Muscle layer of duodenum (tissue), 2 donors: ENCODE data around the gene CAMKK2.

Source experiments
- H3K27ac ChIP-seq: one replicate; pipeline ENCODE4 v1.7.0; 2013; ENCODE audit warnings: mild to moderate bottlenecking, low read length
- H3K27me3 ChIP-seq: one replicate; pipeline ENCODE4 v1.7.0; 2013; ENCODE audit warnings: low read depth, mild to moderate bottlenecking, control low read depth, low read length
- H3K36me3 ChIP-seq, 2 donors: one replicate each; pipeline ENCODE4 v1.7.0; 2013; ENCODE audit warnings: low read length in 2 of 2, control low read depth in 1 of 2, mild to moderate bottlenecking in 1 of 2; ENCODE audit not compliant: insufficient read depth in 2 of 2, control insufficient read depth in 1 of 2
- H3K4me1 ChIP-seq, 2 donors: one replicate each; pipeline ENCODE4 v1.7.0; 2013; ENCODE audit warnings: low read length in 2 of 2, mild to moderate bottlenecking in 2 of 2, control low read depth in 1 of 2, moderate library complexity in 1 of 2; ENCODE audit not compliant: insufficient read depth in 2 of 2, control insufficient read depth in 1 of 2
- H3K4me3 ChIP-seq, 2 donors: one replicate each; pipeline ENCODE4 v1.7.0; 2013; ENCODE audit warnings: low read length in 2 of 2, low read depth in 1 of 2, mild to moderate bottlenecking in 1 of 2
- H3K9me3 ChIP-seq, 2 donors: one replicate each; pipeline ENCODE4 v1.7.0; 2013; ENCODE audit warnings: low read length in 2 of 2, control low read depth in 1 of 2, mild to moderate bottlenecking in 1 of 2; ENCODE audit not compliant: control insufficient read depth in 1 of 2
- donor health status: healthy.

The CAMKK2 gene

DNA sequence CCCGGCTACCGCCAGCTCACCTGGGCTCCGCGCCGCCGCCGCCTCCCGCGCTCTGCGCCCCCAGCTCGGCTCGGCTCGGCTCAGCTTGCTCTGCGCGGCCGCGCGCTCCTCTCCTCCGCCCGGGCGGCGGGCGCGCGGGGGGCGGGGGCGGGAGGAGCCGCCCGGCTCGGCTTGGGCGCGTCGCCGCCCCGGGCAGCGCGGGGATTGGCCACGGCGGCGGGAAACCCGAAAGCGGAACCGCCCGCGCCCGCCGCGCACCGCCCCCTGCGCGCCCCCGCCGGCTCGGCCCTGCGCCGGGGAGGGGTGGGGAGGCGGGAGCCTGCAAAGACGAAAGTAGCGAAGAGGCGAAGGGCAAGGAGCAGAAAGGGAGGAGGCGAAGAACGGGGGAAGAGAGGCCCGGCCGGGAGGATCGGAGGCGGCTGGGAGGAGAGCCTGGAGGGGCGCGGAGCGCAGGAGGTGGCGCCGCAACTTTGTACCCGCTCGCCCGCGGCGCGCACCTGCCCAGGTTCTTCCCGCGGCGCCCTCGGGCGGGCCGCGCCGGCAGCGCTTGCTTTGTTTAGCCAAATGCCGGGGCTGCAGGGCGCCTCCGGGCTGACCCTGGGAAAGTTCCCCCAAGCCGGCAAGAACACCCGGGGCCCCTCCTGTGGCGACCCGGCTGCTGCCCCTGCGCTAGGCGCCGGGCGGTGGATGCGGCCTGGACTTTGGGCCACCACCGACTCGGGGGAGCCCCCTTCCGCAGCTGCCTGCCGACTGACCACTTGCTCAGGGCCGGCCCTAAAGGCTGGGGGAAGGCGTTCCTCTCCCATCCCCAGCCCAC, at the start of gene CAMKK2:
TSS of gene CAMKK2 (minus strand) at position 92 of the 817 bp plus-strand sequence. CDS start 22,183 bp downstream, outside the sequence.
- peaks cover 11 to 23% of the 10 kb centered on the region in 2 donors for H3K4me1 ChIP-seq
- H3K9me3 ChIP-seq: no peaks in the 10 kb centered on the region
- peak within 1 kb of the TSS; percentile 83 to 96 for H3K4me3 ChIP-seq
- H3K27ac ChIP-seq: peak within 1 kb of the TSS; percentile 77
- H3K36me3 ChIP-seq: peaks cover 4 to 6% of the 10 kb centered on the region in 2 donors
- no peaks in the 10 kb centered on the region for H3K27me3 ChIP-seq

DNA sequence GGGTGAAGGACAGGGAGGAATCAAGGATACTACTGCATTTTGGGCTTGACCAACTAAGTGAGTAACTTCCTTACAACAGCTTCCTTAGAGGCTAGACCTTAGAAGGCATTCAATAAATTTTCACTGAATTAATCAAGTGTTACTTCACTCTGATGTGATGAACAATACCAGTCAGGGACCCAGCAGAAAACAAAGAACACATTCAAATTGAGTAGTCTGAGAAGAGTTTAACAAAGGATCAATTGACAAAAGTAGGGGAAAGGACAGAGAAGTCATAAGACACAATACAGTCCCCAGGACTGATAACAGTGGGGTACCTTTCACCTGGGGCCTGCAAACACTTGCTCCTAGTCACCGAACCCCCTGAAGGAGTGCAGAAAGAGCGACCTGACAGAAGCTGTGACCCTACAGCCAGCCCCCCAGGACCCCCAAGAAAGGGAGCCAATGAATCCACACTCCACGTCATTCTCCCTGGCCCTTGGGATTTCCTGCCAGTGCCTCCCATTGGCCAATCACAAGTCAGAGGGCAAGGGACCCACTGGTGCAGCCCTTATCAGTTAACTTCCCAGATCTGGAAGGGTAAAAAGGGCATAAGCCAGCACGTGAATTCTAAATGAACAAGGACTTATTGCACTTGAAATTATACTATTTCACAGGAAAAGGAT, 48.8 kb upstream of the CAMKK2 start:
- H3K9me3 ChIP-seq: no peaks in the 10 kb centered on the region
- H3K27me3 ChIP-seq: no peaks in the 10 kb centered on the region
- H3K4me3 ChIP-seq: no peak overlapping the region
- H3K36me3 ChIP-seq: peaks cover 45 to 57% of the 10 kb centered on the region in 2 donors
- H3K4me1 ChIP-seq: peaks cover 0 to 9% of the 10 kb centered on the region in 2 donors
- no peak overlapping the region for H3K27ac ChIP-seq

DNA sequence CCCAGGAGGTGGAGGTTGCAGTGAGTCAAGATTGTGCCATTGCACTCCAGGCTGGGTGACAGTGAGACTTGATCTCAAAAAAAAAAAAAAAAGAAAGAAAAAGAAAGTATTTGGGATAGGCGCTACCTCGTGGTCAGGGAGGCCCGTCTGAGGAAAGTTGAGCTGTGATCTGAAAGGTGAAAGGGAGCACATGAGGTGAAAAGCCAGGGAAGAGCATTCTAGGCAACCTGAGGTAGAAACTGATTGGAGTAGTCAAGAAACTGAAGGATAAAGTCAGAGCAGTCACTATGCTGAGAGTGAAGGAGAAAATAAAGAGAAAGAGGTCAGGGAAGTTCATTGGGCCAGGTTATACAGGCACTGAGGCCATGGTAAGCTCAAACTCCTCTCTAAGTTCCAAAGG, 48.0 kb upstream of the CAMKK2 start:
- no peaks in the 10 kb centered on the region for H3K27me3 ChIP-seq
- H3K4me1 ChIP-seq: peaks cover 0 to 6% of the 10 kb centered on the region in 2 donors
- H3K9me3 ChIP-seq: no peaks in the 10 kb centered on the region
- H3K27ac ChIP-seq: no peak overlapping the region
- peaks cover 45 to 61% of the 10 kb centered on the region in 2 donors for H3K36me3 ChIP-seq
- no peak overlapping the region for H3K4me3 ChIP-seq

DNA sequence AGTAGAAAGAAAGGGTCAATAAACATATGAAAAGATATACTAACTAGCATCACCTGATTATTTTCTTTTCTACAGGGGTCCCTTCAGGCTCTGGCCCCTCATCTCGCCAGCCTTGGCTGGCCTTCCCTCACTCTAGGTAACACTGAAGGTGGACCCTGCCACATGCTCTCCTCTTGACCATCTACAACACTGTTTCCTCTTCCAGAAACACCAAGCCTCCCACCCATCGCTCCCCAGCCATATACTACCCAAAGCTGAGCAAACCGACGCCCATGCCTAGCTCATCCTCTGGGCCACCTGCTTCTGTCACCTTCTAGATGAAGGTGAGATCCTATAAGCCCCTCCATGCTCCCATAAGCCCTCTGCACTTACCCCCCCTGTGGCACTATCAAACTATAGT, 40.9 kb upstream of the CAMKK2 start:
- peaks cover 28 to 52% of the 10 kb centered on the region in 2 donors for H3K36me3 ChIP-seq

DNA sequence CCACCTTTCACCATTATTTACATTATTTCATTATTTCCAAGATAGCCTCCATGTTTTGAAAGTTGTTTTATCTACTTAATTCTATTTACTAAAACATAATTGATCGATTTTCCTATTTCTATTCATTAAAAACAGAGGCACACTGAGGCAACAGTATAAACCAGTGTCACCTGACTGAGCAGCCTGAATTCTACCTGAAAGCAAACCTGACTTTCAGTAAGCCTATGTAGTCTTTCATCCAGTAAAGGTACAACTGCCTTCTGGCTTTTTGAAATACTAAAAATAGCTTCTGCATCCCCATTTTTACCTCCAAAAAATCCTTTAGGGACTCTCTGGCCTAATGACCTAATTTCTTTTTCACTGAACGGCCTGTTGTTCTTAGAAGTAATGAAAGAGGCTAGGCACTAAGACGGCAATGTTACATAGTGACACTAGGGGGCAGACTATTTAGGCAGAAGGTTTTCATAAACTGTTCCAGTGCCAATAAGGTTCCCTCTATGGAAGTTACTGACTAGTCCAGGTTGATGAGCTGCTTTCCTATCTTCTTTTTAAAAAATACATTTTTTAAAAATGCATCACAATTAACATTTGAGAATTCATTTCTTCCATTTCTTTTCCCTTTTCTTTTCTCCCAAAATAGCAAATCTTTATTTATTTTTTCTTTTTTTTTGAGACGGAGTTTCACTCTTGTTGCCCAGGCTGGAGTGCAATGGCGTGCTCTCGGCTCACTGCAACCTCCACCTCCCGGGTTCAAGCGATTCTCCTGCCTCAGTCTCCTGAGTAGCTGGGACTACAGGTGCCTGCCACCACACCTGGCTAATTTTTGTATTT, 38.2 kb upstream of the CAMKK2 start:
- Histone ChIP-seq H3K4me3 (no peak overlapping the region), H3K27me3 (no peaks in the 10 kb centered on the region), H3K36me3 (peaks cover 28 to 61% of the 10 kb centered on the region in 2 donors), H3K9me3 (no peaks in the 10 kb centered on the region), H3K27ac (no peak overlapping the region), H3K4me1 (peaks cover 0 to 4% of the 10 kb centered on the region in 2 donors)

More for the DNA sequence above, 40.9 kb upstream of the CAMKK2 start:
- Histone ChIP-seq H3K27me3 (no peaks in the 10 kb centered on the region), H3K4me3 (no peak overlapping the region), H3K9me3 (no peaks in the 10 kb centered on the region), H3K27ac (no peak overlapping the region), H3K4me1 (peaks cover 0 to 4% of the 10 kb centered on the region in 2 donors)

DNA sequence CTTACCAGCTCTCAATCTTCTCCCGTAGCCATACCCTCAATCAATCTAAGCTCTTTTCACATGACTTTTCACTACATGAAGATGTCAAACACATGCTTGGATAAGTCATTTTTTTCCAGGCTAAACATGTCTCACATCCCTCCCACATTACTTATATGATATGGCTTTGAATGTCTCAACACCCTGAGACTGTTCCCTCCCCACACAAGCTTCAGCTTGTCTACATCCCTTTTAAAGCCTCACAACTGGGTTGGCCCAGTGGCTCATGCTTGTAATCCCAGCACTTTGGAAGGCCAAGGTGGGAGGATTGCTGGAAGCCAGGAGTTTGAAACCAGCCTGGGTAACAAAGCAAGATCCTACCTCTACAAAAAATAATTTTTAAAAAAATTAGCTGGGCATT, 37.2 kb upstream of the CAMKK2 start:
- no peak overlapping the region for H3K27ac ChIP-seq
- peaks cover 33 to 58% of the 10 kb centered on the region in 2 donors for H3K36me3 ChIP-seq
- H3K4me1 ChIP-seq: peaks cover 0 to 4% of the 10 kb centered on the region in 2 donors
- no peaks in the 10 kb centered on the region for H3K9me3 ChIP-seq
- H3K4me3 ChIP-seq: no peak overlapping the region
- no peaks in the 10 kb centered on the region for H3K27me3 ChIP-seq

DNA sequence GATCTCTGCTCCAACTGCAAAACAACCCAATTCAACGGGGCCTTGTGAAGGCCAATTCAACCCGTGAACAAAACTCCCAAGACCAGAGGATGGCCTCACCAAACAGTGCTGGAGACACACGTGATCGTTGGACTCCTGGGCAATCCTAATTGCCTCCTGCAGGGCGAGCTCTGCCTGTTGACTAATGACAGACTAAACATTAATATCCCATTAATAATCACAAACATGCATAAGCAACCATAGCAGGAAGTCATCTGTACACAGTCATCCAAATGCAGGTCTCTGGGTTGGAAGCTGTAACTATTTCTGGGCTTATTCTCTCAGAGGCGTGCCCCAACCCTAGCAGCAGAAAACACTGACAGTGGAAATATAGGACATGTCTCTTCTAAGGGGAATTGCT, 34.7 kb upstream of the CAMKK2 start:
- Histone ChIP-seq H3K27me3 (no peaks in the 10 kb centered on the region), H3K27ac (no peak overlapping the region), H3K36me3 (peaks cover 58 to 70% of the 10 kb centered on the region in 2 donors), H3K9me3 (no peaks in the 10 kb centered on the region), H3K4me3 (no peak overlapping the region), H3K4me1 (peaks cover 0 to 4% of the 10 kb centered on the region in 2 donors)

DNA sequence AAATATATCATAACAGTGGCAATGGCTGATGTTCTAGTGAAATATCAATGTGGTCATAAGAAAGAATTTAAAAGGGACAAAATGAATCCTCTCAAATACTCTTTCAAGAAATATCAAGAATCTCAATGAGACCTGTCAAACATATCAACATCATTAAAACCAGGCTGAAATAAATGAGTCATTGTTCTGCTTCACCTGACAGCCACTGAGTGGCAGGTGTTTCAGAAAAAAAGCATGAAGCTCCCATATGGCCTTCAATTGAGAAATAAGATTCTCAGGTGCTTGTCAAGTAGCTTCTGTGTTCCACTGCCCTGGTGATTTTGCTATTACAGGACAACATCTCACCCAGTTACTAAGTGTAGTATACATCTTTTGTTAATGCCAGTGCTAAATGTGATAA, 34.2 kb upstream of the CAMKK2 start:
- Histone ChIP-seq H3K4me1 (peaks cover 0 to 4% of the 10 kb centered on the region in 2 donors), H3K27me3 (no peaks in the 10 kb centered on the region), H3K9me3 (no peaks in the 10 kb centered on the region), H3K27ac (no peak overlapping the region), H3K36me3 (peaks cover 62 to 74% of the 10 kb centered on the region in 2 donors), H3K4me3 (no peak overlapping the region)

DNA sequence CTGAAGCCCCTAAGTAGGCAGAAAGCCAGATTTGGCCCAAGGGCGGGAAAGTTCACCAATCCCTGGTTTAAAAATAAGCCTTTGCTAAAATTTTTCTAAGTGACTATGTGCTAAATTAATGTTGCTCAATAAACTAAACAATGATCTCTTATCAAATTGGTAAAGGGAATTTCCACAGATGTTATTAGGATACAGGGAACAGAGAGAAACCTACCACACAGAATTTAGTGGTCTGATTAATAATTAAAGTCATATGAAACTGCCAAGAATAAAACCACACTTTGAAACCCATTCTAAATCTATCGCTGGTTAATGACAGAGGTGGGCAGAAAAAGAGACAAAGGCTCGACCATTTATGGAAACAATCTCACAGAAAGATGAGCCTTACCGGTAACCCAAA, 33.7 kb upstream of the CAMKK2 start:
- Histone ChIP-seq H3K4me1 (peaks cover 0 to 4% of the 10 kb centered on the region in 2 donors), H3K27ac (no peak overlapping the region), H3K27me3 (no peaks in the 10 kb centered on the region), H3K4me3 (no peak overlapping the region), H3K36me3 (peaks cover 58 to 74% of the 10 kb centered on the region in 2 donors), H3K9me3 (no peaks in the 10 kb centered on the region)

DNA sequence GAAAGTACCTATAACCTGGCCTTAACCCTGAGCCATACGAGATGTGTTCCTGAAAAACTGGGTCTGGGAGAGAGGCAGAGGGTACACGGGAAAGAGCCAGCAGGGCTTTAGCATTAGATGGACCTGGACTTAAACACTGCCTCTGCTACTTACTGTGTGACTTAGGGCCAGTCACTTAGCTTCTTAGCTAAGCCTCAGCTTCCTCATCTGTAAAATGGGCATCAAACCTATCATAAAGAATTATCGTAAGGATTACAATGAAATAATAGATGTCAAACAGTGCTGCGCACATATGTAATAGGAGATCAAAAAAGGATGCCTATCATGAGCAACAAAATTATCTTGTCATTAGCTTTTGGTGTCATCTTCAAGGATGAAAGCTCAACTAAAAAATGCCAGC, 32.1 kb upstream of the CAMKK2 start:
- Histone ChIP-seq H3K4me3 (no peak overlapping the region), H3K27me3 (no peaks in the 10 kb centered on the region), H3K36me3 (peaks cover 52 to 81% of the 10 kb centered on the region in 2 donors)

More for the DNA sequence above, 32.1 kb upstream of the CAMKK2 start:
- no peaks in the 10 kb centered on the region for H3K9me3 ChIP-seq
- H3K4me1 ChIP-seq: no peaks in the 10 kb centered on the region
- H3K27ac ChIP-seq: no peak overlapping the region
